Heart right ventricle (tissue), 16 donors: Measurements from ENCODE around the gene MYCN. TPM values are rescaled to one million over a fixed set of nuclear protein-coding genes. Genes with fewer than 3 reads are reported as not detected.
"Not testable (repeated sequence)": the region's sequence is repeated elsewhere in the genome, so short reads cannot be mapped to it uniquely, and the experiment has no call there.

Experiments
- ATAC-seq, 8 donors: fragments of 200-7000 bp; cut with Tn5 transposase; one replicate each; pipeline ENCODE4 v1.9.1; 2020; ENCODE audit warnings: mild to moderate bottlenecking in 8 of 8, moderate library complexity in 8 of 8, moderate number of reproducible peaks in 1 of 8
- DNase-seq, 2 donors: peaks; one replicate each; pipeline ENCODE4 v3.0.0-alpha.2; 2020
- H3K27ac ChIP-seq, 10 donors: fragments of 200-600 bp; sonication (generic) in 2 of 10; one replicate each; pipeline versions ENCODE4 v1.5.0 to v1.8.0; 2020 to 2022; ENCODE audit warnings: mild to moderate bottlenecking in 3 of 10
- H3K27me3 ChIP-seq, 7 donors: fragments of 200-600 bp; one replicate each; pipeline ENCODE4 v1.8.0; 2021 to 2022; ENCODE audit warnings: mild to moderate bottlenecking in 2 of 7
- H3K36me3 ChIP-seq, 9 donors: fragments of 200-600 bp; sonication (generic) in 1 of 9; one replicate each; pipeline versions ENCODE4 v1.5.0 to v1.8.0; 2020 to 2022; ENCODE audit warnings: mild to moderate bottlenecking in 2 of 9
- H3K4me1 ChIP-seq, 9 donors: fragments of 200-600 bp; sonication (generic) in 1 of 9; one replicate each; pipeline versions ENCODE4 v1.5.0 to v1.8.0; 2020 to 2022; ENCODE audit warnings: mild to moderate bottlenecking in 4 of 9
- H3K4me3 ChIP-seq, 10 donors: fragments of 200-600 bp; sonication (generic) in 2 of 10; one replicate each; pipeline versions ENCODE4 v1.5.0 to v1.8.0; 2020 to 2022; ENCODE audit warnings: mild to moderate bottlenecking in 7 of 10, moderate library complexity in 2 of 10
- H3K9me3 ChIP-seq, 11 donors: fragments of 200-600 bp in 10 of 11; sonication (generic) in 2 of 11; one replicate each; pipeline versions ENCODE4 v1.5.0 to v1.8.0; 2013 to 2022; ENCODE audit warnings: mild to moderate bottlenecking in 2 of 11, control low read depth in 1 of 11, moderate library complexity in 1 of 11
- CTCF ChIP-seq, 9 donors: fragments of 200-600 bp; sonication (generic) in 2 of 9; IDR thresholded peaks; one replicate each; pipeline versions ENCODE4 v1.5.0 to v1.8.0; 2021 to 2022; ENCODE audit warnings: antibody characterized with exemption in 9 of 9, mild to moderate bottlenecking in 5 of 9, moderate library complexity in 1 of 9
- WGBS, 2 donors: extraction: QIAGEN DNeasy Blood & Tissue Kit; methylation state at CpG; one replicate each; pipeline ENCODE4 v1.1.7; 2013; ENCODE audit warnings: inconsistent platforms in 1 of 2; 5-methylcytosine and 5-hydroxymethylcytosine counted together
- intact Hi-C, 10 donors: fragments of 100-400 bp; cut with DNase I; formaldehyde crosslinking; loops; one replicate each; pipeline versions ENCODE4 v1.11.1 to v1.14.2; 2022
- polyA plus RNA-seq, 2 donors: library from polyadenylated mRNA; stranded (reverse); fragments of 200-250 nt; gene quantifications; one replicate each; pipeline ENCODE4 v1.2.3, GENCODE V29; 2013
- total RNA-seq, 10 donors: library from RNA; stranded (reverse); fragmentation: NEBNext Ultra II Directional in 3 of 10; extraction: Animal tissue kit (Norgen Biotek cat#: 25700) in 3 of 10; gene quantifications; one replicate each; pipeline versions ENCODE4 v1.2.1 to v1.2.4, GENCODE V29; 2021 to 2023
- donor health status: Arrhythmogenic right ventricular cardiomyopathy.
- donor health status: ischemic (EF 13 %, LVEDD 7.1; RV severe dilation, severe dysfunction).
- donor health status: healthy with polysubstance abuse.
- donor health status: DM: no; HTN: yes; CAD: no.
- donor health status: DM: no; HTN: no; CAD: no.
- donor health status: ischemic (EF 25% LVEDD 6.9; RV normal size, moderate dysfunction).
- donor health status: ischemic (EF 25% LVEDD 5.7; RV mildly dilated, moderate dysfunction).
- donor health status: healthy.
- donor health status: DM: yes; HTN: yes; CAD: no.
- donor health status: Ischemic cardiomyopathy.
- donor health status: ischemic (EF 35%, LVEDD 5.7; RV mildly dilated, moderate dysfunction).
- donor health status: nonischemic (EF 11% LVEDD 7.7; RV severe dilation, severe dysfunction).
- donor health status: DM: yes; HTN: yes; CAD: no.
- donor health status: PGD.
- donor health status: ischemic (EF 29% LVEDD 5.4; RV normal size, mild dysfunction).
- donor health status: nonischemic (EF 23%, LVEDD 6.1; RV moderate dilation, normal function).

MYCN gene
- total and polyA plus RNA-seq, 12 donors, result 0.14 to 1.4 (median 0.52) TPM

DNA sequence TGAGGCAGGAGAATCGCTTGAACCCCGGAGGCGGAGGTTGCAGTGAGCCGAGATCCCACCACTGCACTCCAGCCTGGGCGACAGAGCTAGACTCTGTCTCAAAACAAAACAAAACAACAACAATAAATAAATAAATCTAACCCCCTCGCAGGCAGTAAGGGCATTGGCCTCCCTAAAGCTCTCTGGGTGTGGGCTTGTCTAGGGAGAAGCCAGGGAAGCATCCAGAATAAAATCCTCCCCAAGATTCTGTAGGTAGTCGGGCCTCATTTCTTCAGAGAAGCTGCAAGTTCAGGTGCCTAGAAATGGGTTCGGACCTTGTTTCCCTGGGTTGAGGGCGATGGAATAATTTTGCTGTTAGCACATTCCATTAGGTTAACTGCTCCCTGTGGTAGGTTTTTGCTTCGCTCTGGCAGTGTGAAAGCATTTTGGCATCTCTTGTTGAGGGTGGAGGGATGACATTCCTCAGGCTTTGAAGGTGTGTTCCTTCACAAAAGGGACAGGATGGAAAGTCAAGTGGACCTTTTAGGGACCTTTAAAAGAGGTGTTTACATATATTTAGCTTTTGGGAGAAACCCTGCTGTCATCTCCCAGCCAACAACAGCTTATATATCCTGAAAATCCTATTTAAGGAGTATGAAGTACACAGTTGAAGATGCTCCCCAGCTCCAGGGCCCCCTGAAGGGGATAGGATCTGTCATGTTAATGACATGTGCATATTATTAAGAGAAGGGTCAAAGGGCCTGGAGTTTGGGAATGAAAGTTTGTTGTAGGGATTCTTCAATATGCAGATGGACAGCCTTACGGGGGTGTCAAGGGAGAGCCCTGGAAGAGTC is 17.7 kb downstream of the MYCN start:
- TF ChIP-seq CTCF (IDR thresholded peaks at IDR 0.05), result no peak
- H3K36me3 ChIP-seq, result no peaks in the 10 kb centered on the region
- peaks cover 0 to 6% (median 0%) of the 10 kb centered on the region in 7 donors for H3K27me3 ChIP-seq
- intact Hi-C loops, result loop anchor here in 1 of 10 donors (10.0 kb wide), 1 partner anchor 247 kb away; no protein-coding TSS in a partner anchor
- no peak overlapping the region for H3K4me3 ChIP-seq
- ATAC-seq (no peak), DNase-seq (no peak)
- H3K9me3 ChIP-seq, result peaks cover 0 to 8% (median 0%) of the 10 kb centered on the region in 11 donors
- 89 to 93% methylated on average over 11 of the region's 11 CpGs for WGBS, 2 donors
- no peaks in the 10 kb centered on the region for H3K4me1 ChIP-seq
- no peak overlapping the region for H3K27ac ChIP-seq

DNA sequence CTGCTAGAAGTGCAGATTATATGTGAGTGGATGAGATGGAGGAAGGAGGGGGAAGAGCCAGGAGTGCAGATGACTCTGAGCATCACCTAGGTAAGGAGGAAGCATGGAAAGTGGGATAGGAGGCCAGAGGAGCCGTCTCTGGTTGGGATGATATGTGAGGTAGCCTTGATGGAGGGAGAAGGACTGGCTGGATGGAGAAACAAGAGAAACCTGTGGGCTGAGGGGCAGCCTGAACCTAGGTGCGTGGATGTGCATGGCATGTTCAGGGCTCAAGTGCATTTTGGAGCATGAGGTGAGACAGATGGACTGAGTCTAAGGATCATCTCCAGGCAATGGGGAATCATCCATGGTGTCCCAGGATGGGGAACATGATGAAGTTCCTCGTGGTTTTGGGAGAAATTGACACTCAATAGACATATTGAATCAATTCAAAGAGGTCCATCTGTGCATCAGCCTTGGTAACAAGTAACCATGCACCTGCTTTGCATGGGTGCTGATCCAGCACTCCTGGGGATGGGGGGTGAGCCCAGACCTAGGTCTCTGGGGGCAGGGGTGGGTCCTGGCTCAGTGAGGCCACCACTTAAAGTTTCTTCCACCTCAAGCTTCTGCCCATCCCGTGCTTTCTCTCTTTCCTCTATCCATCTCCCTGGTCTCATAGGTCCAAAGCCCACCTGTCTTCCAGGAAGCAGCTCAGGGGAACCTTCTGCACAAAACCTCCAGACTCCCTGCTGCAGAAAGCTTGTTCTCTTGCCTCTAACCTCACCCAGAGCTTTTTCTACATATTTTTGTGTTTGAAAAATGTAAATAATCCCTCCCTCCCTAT is 19.2 kb downstream of the MYCN start:
- ATAC-seq, result no peak
- WGBS, 2 donors, result 87% methylated on average over 4 of the region's 4 CpGs
- no peak overlapping the region for H3K4me3 ChIP-seq

DNA sequence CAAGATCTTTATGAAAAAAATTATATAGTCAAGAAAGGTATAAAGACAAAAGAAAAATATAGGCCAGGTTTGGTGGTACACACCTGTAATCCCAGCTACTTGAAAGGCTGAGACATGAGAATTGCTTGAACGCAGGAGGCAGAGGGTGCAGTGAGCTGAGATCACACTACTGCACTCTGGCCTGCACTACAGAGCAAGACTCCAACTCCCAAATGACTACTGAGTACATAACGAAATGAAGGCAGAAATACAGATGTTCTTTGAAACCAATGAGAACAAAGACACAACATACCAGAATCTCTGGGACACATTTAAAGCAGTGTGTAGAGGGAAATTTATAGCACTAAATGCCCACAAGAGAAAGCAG is 19.8 kb downstream of the MYCN start:
- ATAC-seq, H3K4me3 ChIP-seq, H3K9me3 ChIP-seq, H3K4me1 ChIP-seq, DNase-seq, H3K36me3 ChIP-seq, H3K27ac ChIP-seq, intact Hi-C loops, H3K27me3 ChIP-seq: not testable (repeated sequence)
- 59 to 69% methylated on average over 2 of the region's 2 CpGs for WGBS, 2 donors

More for the DNA sequence above, 19.2 kb downstream of the MYCN start:
- Histone ChIP-seq H3K36me3 (no peaks in the 10 kb centered on the region), H3K4me1 (no peaks in the 10 kb centered on the region), H3K27me3 (peaks cover 0 to 6% (median 0%) of the 10 kb centered on the region in 7 donors), H3K9me3 (peaks cover 0 to 9% (median 0%) of the 10 kb centered on the region in 11 donors), H3K27ac (no peak overlapping the region)
- intact Hi-C loops, result loop anchor here in 1 of 10 donors (10.0 kb wide), 1 partner anchor 245 kb away; no protein-coding TSS in a partner anchor
- TF ChIP-seq CTCF (IDR thresholded peaks at IDR 0.05), result no peak
- DNase-seq, result no peak

- intact Hi-C loops, H3K4me1 ChIP-seq, H3K27ac ChIP-seq, H3K36me3 ChIP-seq, DNase-seq, H3K9me3 ChIP-seq, ATAC-seq, H3K4me3 ChIP-seq, H3K27me3 ChIP-seq: not testable (repeated sequence)
- 89 to 91% methylated on average over 5 of the region's 5 CpGs for WGBS, 2 donors
Measured at GRCh38 chr2:15963109-15963976, 23.0 kb downstream of the MYCN start.
